Gastrocnemius medialis (tissue), 4 donors: ENCODE results near the gene MEP1B. TPM values are rescaled to one million over a fixed set of nuclear protein-coding genes. Genes with fewer than 3 reads are reported as not detected.

Source experiments
- ATAC-seq, 2 donors: fragments of 150-250 bp; one replicate each; pipeline ENCODE4 v1.9.1; 2016
- DNase-seq, 2 donors: peaks; one replicate each; pipeline ENCODE4 v3.0.0-alpha.2; 2019
- H3K27ac ChIP-seq, 4 donors: fragments of 200-600 bp; sonication (generic); 1 replicate in 1 of 4; 2 replicates in 3 of 4; pipeline ENCODE4 v1.5.1; 2016 to 2018; ENCODE audit warnings: mild to moderate bottlenecking in 2 of 4, moderate library complexity in 1 of 4
- H3K27me3 ChIP-seq, 3 donors: fragments of 200-600 bp; sonication (generic) in 2 of 3; 1 replicate in 1 of 3; 2 replicates in 2 of 3; pipeline versions ENCODE4 v1.5.1 to v1.6.0; 2016 to 2019; ENCODE audit warnings: mild to moderate bottlenecking in 1 of 3, moderate library complexity in 1 of 3
- H3K36me3 ChIP-seq, 2 donors: fragments of 200-600 bp; sonication (generic) in 1 of 2; one replicate each; pipeline ENCODE4 v1.5.1; 2017 to 2018
- H3K4me1 ChIP-seq, 2 donors: fragments of 200-600 bp; sonication (generic) in 1 of 2; one replicate each; pipeline ENCODE4 v1.5.1; 2016 to 2017; ENCODE audit warnings: mild to moderate bottlenecking in 2 of 2
- H3K4me3 ChIP-seq, 4 donors: fragments of 200-600 bp; sonication (generic) in 3 of 4; 1 replicate in 1 of 4; 2 replicates in 3 of 4; pipeline ENCODE4 v1.5.1; 2016 to 2019; ENCODE audit warnings: mild to moderate bottlenecking in 2 of 4
- H3K9me3 ChIP-seq, 3 donors: fragments of 200-600 bp; sonication (generic) in 2 of 3; 1 replicate in 1 of 3; 2 replicates in 2 of 3; pipeline ENCODE4 v1.5.1; 2016 to 2019
- POLR2A ChIP-seq, 2 donors: fragments of 450-650 bp; IDR thresholded peaks; one replicate each; pipeline ENCODE4 v1.6.1; 2017; ENCODE audit warnings: antibody characterized with exemption in 2 of 2, mild to moderate bottlenecking in 2 of 2, moderate library complexity in 2 of 2
- in situ Hi-C, 4 donors: fragments of 200-750 bp; cut with MboI; loops; one replicate each; pipeline versions ENCODE4 v1.15.0 to v1.8.0; 2017; ENCODE audit warnings: low sequenced_read_pairs in 4 of 4
- intact Hi-C: fragments of 100-400 bp; cut with DNase I; formaldehyde crosslinking; loops from one replicate; pipeline ENCODE4 v1.15.1; 2023; ENCODE audit warnings: low total_unique reads
- total RNA-seq, 4 donors: library from RNA; depleted of rRNA; stranded (reverse); fragments of >200 nt; gene quantifications; one replicate each; pipeline versions ENCODE4 v1.1.0 to v1.2.3, GENCODE V29; 2016
- TF ChIP-seq, protein P1 (sequence below), 5 experiments: fragments of 450-650 bp in 3 of 5; fragments of 200-600 bp in 2 of 5; sonication (generic) in 2 of 5; IDR thresholded peaks in 4 of 5; conservative IDR thresholded peaks in 1 of 5; 1 replicate in 4 of 5; 2 replicates in 1 of 5; pipeline ENCODE4 v1.5.1; 2016 to 2019; ENCODE audit warnings: antibody characterized with exemption in 5 of 5, mild to moderate bottlenecking in 3 of 5, moderate library complexity in 3 of 5

Gene MEP1B
- total RNA-seq, 4 donors from 2014 or later = 0.49 TPM; not detected in 3

DNA sequence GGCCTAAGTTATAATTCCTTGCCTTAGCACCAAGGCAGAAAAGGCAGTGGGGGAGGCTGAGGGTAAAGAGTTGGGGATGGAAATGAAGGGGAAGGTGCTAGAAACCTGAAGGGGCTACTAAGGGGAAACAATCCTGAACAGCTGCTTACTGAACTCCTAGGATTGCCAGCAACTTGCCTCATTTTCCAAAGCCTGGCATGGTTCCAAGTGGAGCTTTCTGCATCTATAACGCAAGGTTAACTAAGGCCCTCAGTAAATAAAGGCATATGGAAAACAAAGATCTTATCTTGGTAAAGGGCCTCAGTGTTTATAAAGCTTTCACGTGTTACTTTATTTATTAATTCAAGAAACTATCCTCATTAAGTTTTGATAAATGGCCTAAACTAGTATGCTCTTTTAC, 10.9 kb downstream of the MEP1B start:
- H3K4me1 ChIP-seq = no peaks in the 10 kb centered on the region
- no peak overlapping the region for H3K27ac ChIP-seq
- H3K9me3 ChIP-seq = no peaks in the 10 kb centered on the region
- in situ Hi-C loops = no loop called here
- no peak overlapping the region for H3K4me3 ChIP-seq
- H3K27me3 ChIP-seq = no peaks in the 10 kb centered on the region
- intact Hi-C loops = no loop called here
- ATAC-seq (no peak), DNase-seq (no peak)
- no peaks in the 10 kb centered on the region for H3K36me3 ChIP-seq
- TF ChIP-seq POLR2A (IDR thresholded peaks at IDR 0.05) = no peak
- TF ChIP-seq, protein P1, sequence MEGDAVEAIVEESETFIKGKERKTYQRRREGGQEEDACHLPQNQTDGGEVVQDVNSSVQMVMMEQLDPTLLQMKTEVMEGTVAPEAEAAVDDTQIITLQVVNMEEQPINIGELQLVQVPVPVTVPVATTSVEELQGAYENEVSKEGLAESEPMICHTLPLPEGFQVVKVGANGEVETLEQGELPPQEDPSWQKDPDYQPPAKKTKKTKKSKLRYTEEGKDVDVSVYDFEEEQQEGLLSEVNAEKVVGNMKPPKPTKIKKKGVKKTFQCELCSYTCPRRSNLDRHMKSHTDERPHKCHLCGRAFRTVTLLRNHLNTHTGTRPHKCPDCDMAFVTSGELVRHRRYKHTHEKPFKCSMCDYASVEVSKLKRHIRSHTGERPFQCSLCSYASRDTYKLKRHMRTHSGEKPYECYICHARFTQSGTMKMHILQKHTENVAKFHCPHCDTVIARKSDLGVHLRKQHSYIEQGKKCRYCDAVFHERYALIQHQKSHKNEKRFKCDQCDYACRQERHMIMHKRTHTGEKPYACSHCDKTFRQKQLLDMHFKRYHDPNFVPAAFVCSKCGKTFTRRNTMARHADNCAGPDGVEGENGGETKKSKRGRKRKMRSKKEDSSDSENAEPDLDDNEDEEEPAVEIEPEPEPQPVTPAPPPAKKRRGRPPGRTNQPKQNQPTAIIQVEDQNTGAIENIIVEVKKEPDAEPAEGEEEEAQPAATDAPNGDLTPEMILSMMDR (IDR thresholded peaks at IDR 0.05 in 4 of 5, conservative IDR thresholded peaks at IDR 0.05 in 1 of 5) = no peak

DNA sequence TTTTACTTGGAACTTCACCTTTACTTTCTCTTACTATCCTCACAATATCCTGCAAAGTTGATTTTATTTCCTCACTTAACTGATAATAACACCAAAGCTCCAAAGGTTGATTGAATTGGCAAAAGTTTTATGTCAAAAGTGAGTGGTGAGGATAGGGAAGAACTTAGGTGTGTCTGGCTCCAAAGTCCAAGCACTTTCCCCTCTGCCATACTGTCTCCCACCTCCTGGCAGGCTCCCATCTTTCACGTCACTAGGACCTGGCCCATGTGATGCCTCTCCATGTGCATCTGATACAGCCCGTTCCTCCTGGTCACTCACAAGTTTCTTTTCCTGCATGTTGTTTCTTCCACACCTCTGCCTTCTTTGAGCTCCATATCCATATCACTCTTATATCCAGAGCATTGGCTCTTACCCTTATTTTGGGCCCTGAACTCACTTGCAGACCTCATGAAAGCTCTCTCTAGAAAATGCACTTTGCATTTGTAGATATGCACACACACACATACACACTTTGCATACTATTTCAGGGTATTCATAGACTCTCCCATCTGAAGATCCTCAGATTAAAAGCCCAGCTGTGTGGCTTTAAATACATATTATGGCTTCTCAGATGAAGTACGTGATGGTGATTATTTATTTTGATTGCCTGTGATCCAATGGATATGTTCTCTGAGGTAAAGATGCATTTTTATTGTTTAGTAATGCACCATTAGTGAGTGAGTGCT, 12.3 kb downstream of the MEP1B start:
- Histone ChIP-seq H3K27ac (no peak overlapping the region), H3K27me3 (no peaks in the 10 kb centered on the region), H3K36me3 (no peaks in the 10 kb centered on the region), H3K9me3 (no peaks in the 10 kb centered on the region), H3K4me1 (no peaks in the 10 kb centered on the region), H3K4me3 (no peak overlapping the region)
- in situ Hi-C loops (no loop called here), intact Hi-C loops (no loop called here)
- no peak for ATAC-seq
- no peak for DNase-seq
- TF ChIP-seq, protein P1 (IDR thresholded peaks at IDR 0.05 in 4 of 5, conservative IDR thresholded peaks at IDR 0.05 in 1 of 5) = no peak
- TF ChIP-seq POLR2A (IDR thresholded peaks at IDR 0.05) = no peak

DNA sequence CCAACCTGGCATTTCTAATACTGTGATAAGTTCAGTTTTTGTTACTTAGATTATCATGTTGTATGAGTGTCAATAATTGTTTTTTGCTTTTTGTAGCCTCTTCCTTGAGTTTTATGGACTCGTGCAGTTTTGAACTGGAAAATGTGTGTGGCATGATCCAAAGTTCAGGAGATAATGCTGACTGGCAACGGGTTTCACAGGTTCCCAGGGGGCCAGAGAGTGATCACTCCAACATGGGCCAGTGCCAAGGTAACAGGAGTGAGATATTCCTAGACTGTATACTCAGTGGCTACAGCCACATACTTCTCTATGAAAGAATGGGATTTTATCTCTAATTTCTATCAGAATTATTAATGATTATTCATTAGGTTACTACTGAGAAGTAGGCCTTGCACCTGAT, 18.2 kb downstream of the MEP1B start:
- no peak for DNase-seq
- Histone ChIP-seq H3K36me3 (no peaks in the 10 kb centered on the region), H3K9me3 (no peaks in the 10 kb centered on the region), H3K27me3 (no peaks in the 10 kb centered on the region), H3K4me1 (no peaks in the 10 kb centered on the region), H3K4me3 (no peak overlapping the region), H3K27ac (no peak overlapping the region)
- no peak for TF ChIP-seq POLR2A (IDR thresholded peaks at IDR 0.05)
- TF ChIP-seq, protein P1 (IDR thresholded peaks at IDR 0.05 in 4 of 5, conservative IDR thresholded peaks at IDR 0.05 in 1 of 5) = no peak
- ATAC-seq = no peak
- in situ Hi-C loops = no loop called here
- intact Hi-C loops = no loop called here

DNA sequence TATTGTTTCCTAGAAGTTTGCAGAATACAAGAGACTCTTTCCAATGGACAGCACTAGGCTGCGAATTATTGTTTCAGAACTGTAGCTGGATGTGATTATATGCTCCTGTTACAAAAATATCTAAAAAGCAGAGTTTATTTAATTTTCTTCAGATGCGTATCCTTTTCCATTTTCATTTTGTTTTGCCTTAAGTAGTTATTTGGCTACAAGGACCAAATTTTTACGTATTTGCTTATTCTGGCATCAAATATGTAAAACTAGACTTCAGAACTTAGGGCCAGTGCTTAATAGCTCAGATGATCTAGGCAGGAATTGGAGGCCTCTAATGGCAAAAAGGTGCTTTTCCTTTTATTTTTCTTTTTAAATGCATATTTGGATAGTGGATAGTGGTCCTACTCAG, 18.7 kb downstream of the MEP1B start:
- Histone ChIP-seq H3K27ac (no peak overlapping the region), H3K4me1 (no peaks in the 10 kb centered on the region), H3K36me3 (no peaks in the 10 kb centered on the region), H3K27me3 (no peaks in the 10 kb centered on the region), H3K9me3 (no peaks in the 10 kb centered on the region), H3K4me3 (no peak overlapping the region)
- in situ Hi-C loops (no loop called here), intact Hi-C loops (no loop called here)
- DNase-seq = no peak
- no peak for ATAC-seq
- TF ChIP-seq POLR2A (IDR thresholded peaks at IDR 0.05) = no peak
- TF ChIP-seq, protein P1 (IDR thresholded peaks at IDR 0.05 in 4 of 5, conservative IDR thresholded peaks at IDR 0.05 in 1 of 5) = no peak
